Common myeloid progenitor, CD34-positive (primary cell): ENCODE results near the gene CXCR5.

Source experiments
- CTCF ChIA-PET: fragments of 350-600 bp; sonication (Branson Sonifier 250); formaldehyde crosslinking; loops from one replicate; lab custom pipeline; 2021; ENCODE audit warnings: antibody characterized with exemption; lab: Charles Lee
- POLR2A ChIA-PET: fragments of 350-600 bp; sonication (Branson Sonifier 250); formaldehyde crosslinking; loops from one replicate; lab custom pipeline; 2021; ENCODE audit warnings: antibody characterized with exemption; lab: Charles Lee
- DNase-seq, 3 donors: peaks; one replicate each; pipeline versions ENCODE4 v3.0.0 to v3.0.0-alpha.2; 2013
- H3K27ac ChIP-seq, 2 experiments: 1 replicate in 1 of 2; 2 replicates in 1 of 2; pipeline ENCODE4 v1.7.0; 2013; ENCODE audit warnings: inconsistent platforms in 2 of 2, low read length in 2 of 2, mild to moderate bottlenecking in 2 of 2, low read depth in 1 of 2, moderate library complexity in 1 of 2; ENCODE audit not compliant: severe bottlenecking in 2 of 2, insufficient read depth in 1 of 2, poor library complexity in 1 of 2
- H3K27me3 ChIP-seq, 5 experiments: replicated peaks in 2 of 5; 1 replicate in 3 of 5; 2 replicates in 2 of 5; pipeline versions ENCODE4 v1.6.1 to v1.7.0; 2013; ENCODE audit warnings: low read length in 4 of 5, mild to moderate bottlenecking in 2 of 5, moderate library complexity in 2 of 5, inconsistent platforms in 1 of 5; ENCODE audit not compliant: insufficient read depth in 5 of 5, control insufficient read depth in 4 of 5
- H3K36me3 ChIP-seq, 4 experiments: 1 replicate in 2 of 4; 2 replicates in 2 of 4; pipeline versions ENCODE4 v1.6.1 to v1.7.0; 2013; ENCODE audit warnings: low read length in 3 of 4, control low read depth in 1 of 4, mild to moderate bottlenecking in 1 of 4; ENCODE audit not compliant: control insufficient read depth in 4 of 4, insufficient read depth in 4 of 4
- H3K4me1 ChIP-seq, 4 experiments: 1 replicate in 3 of 4; 2 replicates in 1 of 4; pipeline versions ENCODE4 v1.6.1 to v1.7.1; 2013; ENCODE audit warnings: low read length in 3 of 4, mild to moderate bottlenecking in 3 of 4, control low read depth in 1 of 4, inconsistent platforms in 1 of 4, moderate library complexity in 1 of 4; ENCODE audit not compliant: control insufficient read depth in 4 of 4, insufficient read depth in 4 of 4; ENCODE audit errors: control extremely low read depth in 1 of 4
- H3K4me3 ChIP-seq, 7 experiments: 1 replicate in 4 of 7; 2 replicates in 3 of 7; pipeline versions ENCODE4 v1.5.1 to v1.7.0; 2013; ENCODE audit warnings: mild to moderate bottlenecking in 7 of 7, low read length in 6 of 7, moderate library complexity in 6 of 7, inconsistent platforms in 2 of 7, low read depth in 2 of 7, control low read depth in 1 of 7; ENCODE audit not compliant: insufficient read depth in 4 of 7, control insufficient read depth in 1 of 7; ENCODE audit errors: extremely low read depth in 1 of 7
- H3K9me3 ChIP-seq, 5 experiments: 1 replicate in 4 of 5; 2 replicates in 1 of 5; pipeline versions ENCODE4 v1.6.1 to v1.7.1; 2013; ENCODE audit warnings: low read length in 4 of 5, mild to moderate bottlenecking in 2 of 5, inconsistent platforms in 1 of 5, low read depth in 1 of 5, moderate library complexity in 1 of 5; ENCODE audit not compliant: control insufficient read depth in 4 of 5, insufficient read depth in 2 of 5; ENCODE audit errors: control extremely low read depth in 1 of 5
- WGBS: methylation state at CpG from one replicate; pipeline ENCODE4 v1.1.5; 2013; ENCODE audit not compliant: insufficient coverage; 5-methylcytosine and 5-hydroxymethylcytosine counted together

The CXCR5 gene

GRCh38 chr11:118856314-118856713, 27.4 kb upstream of the CXCR5 start:
- Histone ChIP-seq H3K4me3 (no peak overlapping the region), H3K4me1 (peaks cover 0 to 21% (median 3%) of the 10 kb centered on the region in 4 experiments), H3K36me3 (no peaks in the 10 kb centered on the region), H3K9me3 (no peaks in the 10 kb centered on the region), H3K27ac (no peak overlapping the region), H3K27me3 (no peaks in the 10 kb centered on the region)
- ChIA-PET POLR2A (interaction anchor here (0.7 kb wide), 1 partner anchor 231 kb away, joined by 3 read pairs; no protein-coding TSS in a partner anchor), CTCF (interaction anchor here (0.9 to 1.9 kb wide), 3 partner anchors 11 to 64 kb away, joined by 3 to 4 read pairs (median 3); no protein-coding TSS in a partner anchor)
- DNase-seq: peak in 2 of 3 donors; percentile 30 to 46
- WGBS: 94% methylated on average over 2 of the region's 4 CpGs

GRCh38 chr11:118857385-118857784, 26.3 kb upstream of the CXCR5 start:
- 100% methylated on average over 1 of the region's 5 CpGs for WGBS
- POLR2A ChIA-PET: interaction anchor here (0.7 kb wide), 1 partner anchor 232 kb away, joined by 3 read pairs; no protein-coding TSS in a partner anchor
- CTCF ChIA-PET: interaction anchor here (1.1 kb wide), 1 partner anchor 13 kb away, joined by 3 read pairs; no protein-coding TSS in a partner anchor
- no peaks in the 10 kb centered on the region for H3K36me3 ChIP-seq
- H3K27me3 ChIP-seq: no peaks in the 10 kb centered on the region
- H3K27ac ChIP-seq: no peak overlapping the region
- DNase-seq: no peak
- H3K4me3 ChIP-seq: no peak overlapping the region
- H3K9me3 ChIP-seq: no peaks in the 10 kb centered on the region
- H3K4me1 ChIP-seq: peaks cover 0 to 12% (median 0%) of the 10 kb centered on the region in 4 experiments

- Histone ChIP-seq H3K9me3 (no peaks in the 10 kb centered on the region), H3K27me3 (no peaks in the 10 kb centered on the region), H3K4me1 (peaks cover 0 to 9% (median 0%) of the 10 kb centered on the region in 4 experiments), H3K4me3 (no peak overlapping the region), H3K36me3 (no peaks in the 10 kb centered on the region), H3K27ac (no peak overlapping the region)
- no CpG with 5 or more reads among the region's 4 CpGs for whole genome bisulfite sequencing
- ChIA-PET CTCF (interaction anchor here (1.0 to 1.2 kb wide), 2 partner anchors 11 to 32 kb away, joined by 3 to 6 read pairs; no protein-coding TSS in a partner anchor), POLR2A (no interaction called here)
- DNase-seq: no peak
These were observed 23.7 kb upstream of the CXCR5 start for GRCh38 chr11:118859973-118860372.

GRCh38 chr11:118868659-118869058, 15.0 kb upstream of the CXCR5 start:
- H3K27me3 ChIP-seq: no peaks in the 10 kb centered on the region
- POLR2A ChIA-PET: no interaction called here
- H3K4me3 ChIP-seq: no peak overlapping the region
- no peaks in the 10 kb centered on the region for H3K9me3 ChIP-seq
- WGBS: 72% methylated on average over 2 of the region's 2 CpGs
- no peak for DNase-seq
- H3K27ac ChIP-seq: no peak overlapping the region
- no peaks in the 10 kb centered on the region for H3K36me3 ChIP-seq
- peaks cover 2 to 18% (median 11%) of the 10 kb centered on the region in 4 experiments for H3K4me1 ChIP-seq
- CTCF ChIA-PET: no interaction called here

GRCh38 chr11:118870396-118871343, 13.0 kb upstream of the CXCR5 start:
- POLR2A ChIA-PET: no interaction called here
- H3K9me3 ChIP-seq: no peaks in the 10 kb centered on the region
- H3K4me1 ChIP-seq: peaks cover 2 to 25% (median 11%) of the 10 kb centered on the region in 4 experiments
- CTCF ChIA-PET: interaction anchor here (0.7 to 1.7 kb wide), 7 partner anchors 8 to 54 kb away, joined by 3 to 6 read pairs (median 3); partner anchors contain the start of gene CXCR5
- H3K27me3 ChIP-seq: no peaks in the 10 kb centered on the region
- peak in 2 of 3 donors; percentile 17 to 30 for DNase-seq
- H3K36me3 ChIP-seq: no peaks in the 10 kb centered on the region
- 52% methylated on average over 9 of the region's 14 CpGs for WGBS
- no peak overlapping the region for H3K27ac ChIP-seq
- peak overlapping the region in 2 of 7 experiments; percentile 32 to 51 for H3K4me3 ChIP-seq

GRCh38 chr11:118872403-118872821, 11.3 kb upstream of the CXCR5 start:
- no peaks in the 10 kb centered on the region for H3K27me3 ChIP-seq
- ChIA-PET POLR2A (no interaction called here), CTCF (interaction anchor here (0.9 kb wide), 1 partner anchor 259 kb away, joined by 3 read pairs; no protein-coding TSS in a partner anchor)
- H3K36me3 ChIP-seq: no peaks in the 10 kb centered on the region
- no peak overlapping the region for H3K4me3 ChIP-seq
- DNase-seq: no peak
- WGBS: 91% methylated on average over 14 of the region's 17 CpGs
- no peaks in the 10 kb centered on the region for H3K9me3 ChIP-seq
- H3K4me1 ChIP-seq: peaks cover 2 to 42% (median 19%) of the 10 kb centered on the region in 4 experiments
- H3K27ac ChIP-seq: no peak overlapping the region
